Colonic mucosa (tissue), 4 donors: ENCODE data around the gene PRR5L. TPM values are rescaled to one million over a fixed set of nuclear protein-coding genes. Genes with fewer than 3 reads are reported as not detected.

Experiments
- DNase-seq: peaks from one replicate; pipeline ENCODE4 v3.0.0-alpha.2; 2020
- H3K27ac ChIP-seq: fragments of 200-600 bp; one replicate; pipeline ENCODE4 v1.8.0; 2021
- H3K27me3 ChIP-seq: fragments of 200-600 bp; one replicate; pipeline ENCODE4 v1.8.0; 2021
- H3K36me3 ChIP-seq: fragments of 200-600 bp; one replicate; pipeline ENCODE4 v1.8.0; 2021
- H3K4me1 ChIP-seq: fragments of 200-600 bp; one replicate; pipeline ENCODE4 v1.8.0; 2021; ENCODE audit warnings: mild to moderate bottlenecking
- H3K4me3 ChIP-seq: fragments of 200-600 bp; one replicate; pipeline ENCODE4 v1.8.0; 2021
- H3K9ac ChIP-seq, 2 donors: one replicate each; pipeline ENCODE4 v1.7.0; 2013; ENCODE audit warnings: control low read depth in 2 of 2, low read depth in 2 of 2, low read length in 2 of 2
- H3K9me3 ChIP-seq: fragments of 200-600 bp; one replicate; pipeline ENCODE4 v1.8.0; 2021
- intact Hi-C: fragments of 100-400 bp; cut with DNase I; formaldehyde crosslinking; loops from one replicate; pipeline ENCODE4 v1.14.1; 2022
- total RNA-seq, 2 donors: library from RNA; stranded (reverse); fragmentation: NEBNext Ultra II Directional in 1 of 2; extraction: Animal tissue kit (Norgen Biotek cat#: 25700) in 1 of 2; gene quantifications; one replicate each; pipeline ENCODE4 v1.2.1, GENCODE V29; 2021
- TF ChIP-seq, protein P1 (sequence below): fragments of 200-600 bp; IDR thresholded peaks from one replicate; pipeline ENCODE4 v1.8.0; 2022; ENCODE audit warnings: antibody characterized with exemption, mild to moderate bottlenecking
- donor health status: healthy.
- donor health status: DM: no; HTN: no; CAD: no.
- donor health status: DM: no; HTN: no; CAD: no.

Gene PRR5L
- total RNA-seq, 2 donors from 2014 or later = 80.9 to 169 TPM

GRCh38 chr11:36380296-36381014, 84.4 kb downstream of the PRR5L start:
- H3K4me1 ChIP-seq = no peaks in the 10 kb centered on the region
- TF ChIP-seq, protein P1, sequence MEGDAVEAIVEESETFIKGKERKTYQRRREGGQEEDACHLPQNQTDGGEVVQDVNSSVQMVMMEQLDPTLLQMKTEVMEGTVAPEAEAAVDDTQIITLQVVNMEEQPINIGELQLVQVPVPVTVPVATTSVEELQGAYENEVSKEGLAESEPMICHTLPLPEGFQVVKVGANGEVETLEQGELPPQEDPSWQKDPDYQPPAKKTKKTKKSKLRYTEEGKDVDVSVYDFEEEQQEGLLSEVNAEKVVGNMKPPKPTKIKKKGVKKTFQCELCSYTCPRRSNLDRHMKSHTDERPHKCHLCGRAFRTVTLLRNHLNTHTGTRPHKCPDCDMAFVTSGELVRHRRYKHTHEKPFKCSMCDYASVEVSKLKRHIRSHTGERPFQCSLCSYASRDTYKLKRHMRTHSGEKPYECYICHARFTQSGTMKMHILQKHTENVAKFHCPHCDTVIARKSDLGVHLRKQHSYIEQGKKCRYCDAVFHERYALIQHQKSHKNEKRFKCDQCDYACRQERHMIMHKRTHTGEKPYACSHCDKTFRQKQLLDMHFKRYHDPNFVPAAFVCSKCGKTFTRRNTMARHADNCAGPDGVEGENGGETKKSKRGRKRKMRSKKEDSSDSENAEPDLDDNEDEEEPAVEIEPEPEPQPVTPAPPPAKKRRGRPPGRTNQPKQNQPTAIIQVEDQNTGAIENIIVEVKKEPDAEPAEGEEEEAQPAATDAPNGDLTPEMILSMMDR = no peak
- intact Hi-C loops = no loop called here
- H3K4me3 ChIP-seq = no peak overlapping the region
- no peak overlapping the region for H3K9ac ChIP-seq
- peaks cover 4% of the 10 kb centered on the region for H3K36me3 ChIP-seq
- no peak for DNase-seq
- no peaks in the 10 kb centered on the region for H3K27me3 ChIP-seq
- H3K9me3 ChIP-seq = no peaks in the 10 kb centered on the region
- H3K27ac ChIP-seq = no peak overlapping the region

DNA sequence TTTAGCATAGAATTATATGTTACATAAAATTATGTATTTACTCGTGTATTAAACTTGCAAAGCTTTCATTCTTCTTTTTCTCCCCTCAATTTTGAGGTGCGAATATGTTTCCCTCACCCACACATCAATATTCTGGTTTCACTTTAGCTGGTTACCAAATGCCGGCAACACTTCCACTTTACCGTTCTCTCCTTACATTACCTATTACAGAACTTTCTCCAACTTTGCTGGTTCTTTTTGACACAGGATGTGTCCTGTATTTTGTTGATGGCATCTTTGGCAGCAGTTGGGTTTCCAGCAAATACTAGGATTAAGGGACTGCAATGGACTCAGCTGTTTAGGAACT, 84.9 kb downstream of the PRR5L start:
- H3K9me3 ChIP-seq = no peaks in the 10 kb centered on the region
- TF ChIP-seq, protein P1 = no peak
- H3K9ac ChIP-seq = no peak overlapping the region
- H3K4me1 ChIP-seq = no peaks in the 10 kb centered on the region
- intact Hi-C loops = no loop called here
- peaks cover 4% of the 10 kb centered on the region for H3K36me3 ChIP-seq
- H3K27ac ChIP-seq = no peak overlapping the region
- H3K27me3 ChIP-seq = no peaks in the 10 kb centered on the region
- H3K4me3 ChIP-seq = no peak overlapping the region
- DNase-seq = no peak

DNA sequence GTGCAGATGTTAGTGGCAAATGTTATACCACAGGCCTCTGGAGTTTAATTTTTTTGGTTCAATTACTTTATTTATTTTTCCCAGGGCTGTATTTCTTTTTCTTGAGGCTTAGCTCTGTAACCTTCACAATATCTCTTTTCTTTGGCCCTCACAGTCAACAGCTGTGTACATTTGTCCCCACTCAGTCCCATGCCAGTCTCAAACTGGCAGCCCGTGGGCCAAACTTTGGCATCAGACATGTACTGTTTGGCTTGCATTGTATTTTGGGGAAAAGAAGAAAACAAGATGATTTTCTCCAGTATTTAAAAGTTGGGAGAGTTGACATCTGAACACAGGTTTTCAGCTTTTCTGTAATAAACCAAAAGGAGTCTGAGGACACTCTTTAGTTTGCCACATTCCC, 87.1 kb downstream of the PRR5L start:
- H3K4me1 ChIP-seq = no peaks in the 10 kb centered on the region
- H3K9ac ChIP-seq = no peak overlapping the region
- H3K27ac ChIP-seq = no peak overlapping the region
- H3K9me3 ChIP-seq = no peaks in the 10 kb centered on the region
- no peak overlapping the region for H3K4me3 ChIP-seq
- intact Hi-C loops = no loop called here
- TF ChIP-seq, protein P1 = no peak
- H3K36me3 ChIP-seq = peaks cover 4% of the 10 kb centered on the region
- H3K27me3 ChIP-seq = no peaks in the 10 kb centered on the region
- no peak for DNase-seq

GRCh38 chr11:36385121-36385970, 89.3 kb downstream of the PRR5L start:
- no peak overlapping the region for H3K27ac ChIP-seq
- H3K9ac ChIP-seq = no peak overlapping the region
- TF ChIP-seq, protein P1 = no peak
- H3K9me3 ChIP-seq = no peaks in the 10 kb centered on the region
- intact Hi-C loops = no loop called here
- H3K27me3 ChIP-seq = no peaks in the 10 kb centered on the region
- no peak overlapping the region for H3K4me3 ChIP-seq
- DNase-seq = no peak
- H3K36me3 ChIP-seq = peaks cover 4% of the 10 kb centered on the region
- no peaks in the 10 kb centered on the region for H3K4me1 ChIP-seq

DNA sequence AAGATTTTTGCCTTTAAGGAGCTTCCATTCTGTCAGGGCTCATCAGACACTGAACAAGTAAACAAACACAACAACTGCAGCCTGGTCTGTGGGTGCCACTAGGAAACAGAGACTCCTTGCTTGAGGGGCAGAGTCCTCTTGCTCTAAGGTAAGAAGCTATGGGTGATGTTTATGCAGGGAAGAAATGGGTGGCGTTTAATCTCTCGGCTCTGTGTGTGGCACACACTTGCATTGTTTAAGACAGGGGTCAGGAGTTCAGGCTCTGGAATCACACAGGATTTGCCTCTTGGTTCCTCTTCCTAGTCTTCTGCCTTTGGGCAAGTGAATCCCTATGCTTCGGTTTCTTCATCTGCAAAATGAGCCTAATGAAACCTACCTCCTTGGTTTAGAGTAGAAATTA, 90.3 kb downstream of the PRR5L start:
- intact Hi-C loops = no loop called here

More for the DNA sequence above, 90.3 kb downstream of the PRR5L start:
- H3K4me1 ChIP-seq = no peaks in the 10 kb centered on the region
- H3K9me3 ChIP-seq = no peaks in the 10 kb centered on the region
- DNase-seq = no peak
- TF ChIP-seq, protein P1 = no peak
- H3K36me3 ChIP-seq = peaks cover 4% of the 10 kb centered on the region
- no peak overlapping the region for H3K4me3 ChIP-seq
- H3K27me3 ChIP-seq = no peaks in the 10 kb centered on the region
- H3K27ac ChIP-seq = no peak overlapping the region
- no peak overlapping the region for H3K9ac ChIP-seq
